NCI-H2107 (cell line): Measurements from ENCODE around the gene CREB3L1.

Experiments used
- DNase-seq: peaks from one replicate; lab custom pipeline; 2025; lab: John Stamatoyannopoulos, UW

CREB3L1 gene

GRCh38 chr11:46277622-46278386 is at the start of gene CREB3L1:
Gene CREB3L1 (plus strand): TSS chr11:46277662. CDS start chr11:46278112, 450 bp downstream.
- DNase-seq, result no peak

- DNase-seq, result no peak
Observed at GRCh38 chr11:46229230-46229629, 48.2 kb upstream of the CREB3L1 start.

- no peak for DNase-seq
Observed at GRCh38 chr11:46234311-46234710, 43.2 kb upstream of the CREB3L1 start.

- no peak for DNase-seq
Observed at GRCh38 chr11:46235777-46236688, 41.4 kb upstream of the CREB3L1 start.

- no peak for DNase-seq
Observed at GRCh38 chr11:46236918-46237247, 40.6 kb upstream of the CREB3L1 start.

- no peak for DNase-seq
Observed at GRCh38 chr11:46237248-46238077, 40.0 kb upstream of the CREB3L1 start.

- no peak for DNase-seq
Observed at GRCh38 chr11:46238078-46238966, 39.1 kb upstream of the CREB3L1 start.

- peak; percentile 37 for DNase-seq
Observed at GRCh38 chr11:46238967-46239800, 38.3 kb upstream of the CREB3L1 start.

GRCh38 chr11:46239801-46240061 is 37.7 kb upstream of the CREB3L1 start:
- no peak for DNase-seq

GRCh38 chr11:46240371-46240770 is 37.1 kb upstream of the CREB3L1 start:
- no peak for DNase-seq

GRCh38 chr11:46240861-46241260 is 36.6 kb upstream of the CREB3L1 start:
- no peak for DNase-seq

- DNase-seq, result no peak
Observed at GRCh38 chr11:46242041-46242951, 35.2 kb upstream of the CREB3L1 start.

- DNase-seq, result peak; percentile 91
Observed at GRCh38 chr11:46242952-46243795, 34.3 kb upstream of the CREB3L1 start.

GRCh38 chr11:46243796-46244109 is 33.7 kb upstream of the CREB3L1 start:
- no peak for DNase-seq

- DNase-seq, result no peak
Observed at GRCh38 chr11:46246521-46246920, 30.9 kb upstream of the CREB3L1 start.

GRCh38 chr11:46247090-46247489 is 30.4 kb upstream of the CREB3L1 start:
- no peak for DNase-seq

- DNase-seq, result peak; percentile 62
Observed at GRCh38 chr11:46247659-46248058, 29.8 kb upstream of the CREB3L1 start.

GRCh38 chr11:46248289-46249102 is 29.0 kb upstream of the CREB3L1 start:
- DNase-seq, result no peak
